ENCODE data around the gene GRPEL1.

GRPEL1 gene

DNA sequence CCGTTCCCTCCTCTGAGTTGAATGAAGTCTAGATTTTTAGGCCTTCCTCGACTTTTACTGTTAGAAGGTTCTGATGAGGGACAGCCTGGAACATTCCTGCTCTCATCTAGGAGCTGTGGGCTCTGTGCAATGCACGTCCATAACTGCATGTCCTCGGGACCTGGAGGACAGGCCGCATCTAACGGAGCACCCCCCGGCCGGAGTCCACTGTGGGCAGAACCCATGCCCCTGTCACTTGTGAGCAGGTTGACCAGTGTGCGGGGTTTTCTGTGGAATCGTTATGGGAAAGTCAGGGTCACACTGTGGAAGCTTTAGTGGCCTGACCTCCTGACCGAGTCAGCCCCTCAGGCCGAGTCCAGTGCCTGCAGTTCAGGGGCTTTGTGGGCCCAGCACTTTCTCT, 44.0 kb downstream of the GRPEL1 start:
- no peak for DNase-seq (ENCODE audit: low read depth)

DNA sequence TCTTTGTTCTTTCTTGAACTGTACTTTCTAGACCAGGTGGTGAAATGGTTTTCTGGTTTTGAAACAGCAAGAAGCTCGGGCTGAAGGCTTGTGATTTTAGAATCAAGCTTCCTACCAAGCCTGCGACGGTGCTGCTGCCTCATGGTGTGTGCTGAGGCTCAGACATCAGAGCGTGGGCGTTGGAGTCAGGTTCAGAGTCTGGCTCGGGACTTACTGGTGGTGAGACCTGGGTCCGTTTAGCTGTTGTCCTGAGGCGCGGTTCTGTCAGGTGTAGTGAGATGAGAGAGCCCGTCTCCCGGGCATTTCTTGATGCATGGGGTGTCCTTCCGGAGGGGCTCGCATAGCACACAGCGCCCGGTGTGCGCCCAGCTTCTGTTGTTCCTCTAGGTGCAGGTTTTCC, 44.4 kb downstream of the GRPEL1 start:
- no peak for DNase-seq (ENCODE audit: low read depth)

DNA sequence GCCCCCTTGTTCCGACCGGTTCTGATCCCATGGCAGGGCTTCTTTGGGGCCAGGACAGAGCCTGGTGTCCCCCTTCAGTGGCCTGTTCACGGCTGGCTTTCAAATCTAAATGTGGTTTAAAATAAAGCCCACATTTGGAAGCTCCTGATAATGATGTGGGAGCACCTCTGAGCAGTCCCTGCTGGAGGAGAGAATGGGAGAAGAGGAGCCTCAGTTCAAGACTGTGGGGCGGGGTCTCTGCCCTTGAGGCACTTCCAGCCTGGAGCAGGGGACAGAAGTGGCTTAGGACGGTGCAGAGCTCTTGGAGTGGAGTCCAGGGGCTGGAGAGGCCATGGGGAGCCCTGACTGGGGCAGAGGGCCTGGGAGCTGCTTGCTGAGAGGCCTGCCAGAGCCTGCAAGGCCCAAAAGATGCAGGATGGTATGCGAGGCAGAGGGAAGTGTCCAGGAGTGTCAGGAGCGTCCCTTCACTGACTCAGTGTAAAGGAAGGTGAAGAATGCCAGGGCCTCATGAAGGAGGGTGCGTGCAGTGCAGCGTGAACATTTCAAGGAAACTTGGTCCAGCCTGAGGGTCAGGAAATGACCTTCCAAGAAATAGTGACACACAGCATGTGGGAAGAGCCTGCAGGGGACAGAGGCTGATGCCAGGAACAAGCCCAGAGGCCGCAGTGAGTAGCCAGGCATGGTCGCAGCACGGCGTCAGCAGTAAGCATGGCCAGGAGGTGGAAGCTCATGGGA, 45.8 kb downstream of the GRPEL1 start:
- DNase-seq (ENCODE audit: low read depth) = no peak

DNA sequence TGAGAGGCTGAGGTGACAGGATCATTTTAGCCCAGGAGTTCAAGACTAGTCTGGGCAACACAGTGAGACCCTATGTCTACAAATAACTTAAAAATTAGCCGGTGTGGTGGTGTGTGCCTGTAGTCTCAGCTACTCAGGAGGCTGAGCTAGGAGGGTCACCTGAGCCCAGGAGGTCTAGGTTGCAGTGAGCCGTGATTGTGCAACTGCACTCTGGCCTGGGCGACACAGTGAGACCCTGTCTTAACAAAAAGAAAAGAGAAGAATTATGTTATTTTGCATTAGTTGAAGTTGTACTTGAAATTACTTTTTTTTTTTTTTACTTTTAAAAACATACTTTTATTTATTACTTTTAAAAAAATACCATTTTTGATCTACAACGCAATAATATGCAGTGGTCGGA, 46.5 kb downstream of the GRPEL1 start:
- no peak for DNase-seq (ENCODE audit: low read depth)

DNA sequence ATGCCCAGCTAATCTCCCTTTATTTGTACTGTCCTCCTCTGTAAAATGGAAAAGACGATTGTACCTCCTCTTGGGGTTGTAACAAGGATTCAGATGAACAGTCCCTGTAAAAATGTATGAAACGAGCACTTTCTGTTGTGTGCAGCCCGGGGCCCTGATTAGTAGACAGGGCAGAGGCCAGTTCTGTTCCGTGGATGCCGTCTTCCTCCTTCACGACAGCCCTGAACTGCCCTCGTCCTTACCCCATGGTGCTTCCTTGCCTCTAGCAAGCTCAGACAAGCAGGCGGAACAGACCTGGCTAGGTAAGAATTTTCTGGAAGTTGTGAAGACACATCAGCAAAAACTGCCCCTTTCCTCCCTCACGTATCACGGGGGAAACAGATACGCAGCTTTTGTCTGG, 47.0 kb downstream of the GRPEL1 start:
- DNase-seq (ENCODE audit: low read depth) = no peak

DNA sequence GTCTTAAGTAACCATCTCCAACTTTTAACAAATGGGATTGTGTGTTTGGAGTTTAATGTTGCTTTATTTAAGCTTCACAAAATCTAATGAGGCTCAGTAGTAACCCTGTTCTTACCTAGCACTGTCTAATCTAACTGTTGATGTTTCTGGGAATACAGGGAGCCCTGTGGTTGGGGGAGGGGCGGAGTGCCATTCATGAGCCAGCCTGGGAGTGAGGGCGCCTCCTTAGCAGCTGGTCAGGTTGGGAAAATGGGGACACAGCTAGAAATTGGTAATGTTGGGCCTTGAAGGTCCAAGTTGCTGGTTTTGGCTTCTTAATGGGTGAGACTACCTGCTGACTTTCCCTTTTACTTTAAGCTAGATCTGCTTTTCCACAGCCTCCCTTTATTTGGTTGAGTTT, 47.6 kb downstream of the GRPEL1 start:
- DNase-seq (ENCODE audit: low read depth) = no peak

DNA sequence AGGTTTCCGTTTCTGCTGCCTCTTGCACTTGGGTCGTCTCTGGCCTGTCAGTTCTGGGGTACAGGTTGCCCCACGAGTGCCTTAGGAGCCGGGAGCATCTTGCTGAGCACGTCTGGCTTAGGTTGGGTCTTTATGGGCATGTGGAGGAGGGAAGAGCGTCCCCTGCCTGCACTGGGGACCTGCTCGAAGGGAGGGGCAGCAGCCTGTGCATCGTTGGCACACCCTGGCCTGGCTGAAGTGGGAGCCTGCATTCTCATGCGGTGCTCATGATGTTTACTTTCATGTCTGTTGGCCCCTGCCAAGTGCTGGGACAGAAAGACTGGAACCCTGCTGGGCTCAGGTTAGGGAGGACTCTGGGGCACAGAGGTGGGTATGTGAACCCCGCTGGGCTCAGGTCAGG, 48.5 kb downstream of the GRPEL1 start:
- no peak for DNase-seq (ENCODE audit: low read depth)

DNA sequence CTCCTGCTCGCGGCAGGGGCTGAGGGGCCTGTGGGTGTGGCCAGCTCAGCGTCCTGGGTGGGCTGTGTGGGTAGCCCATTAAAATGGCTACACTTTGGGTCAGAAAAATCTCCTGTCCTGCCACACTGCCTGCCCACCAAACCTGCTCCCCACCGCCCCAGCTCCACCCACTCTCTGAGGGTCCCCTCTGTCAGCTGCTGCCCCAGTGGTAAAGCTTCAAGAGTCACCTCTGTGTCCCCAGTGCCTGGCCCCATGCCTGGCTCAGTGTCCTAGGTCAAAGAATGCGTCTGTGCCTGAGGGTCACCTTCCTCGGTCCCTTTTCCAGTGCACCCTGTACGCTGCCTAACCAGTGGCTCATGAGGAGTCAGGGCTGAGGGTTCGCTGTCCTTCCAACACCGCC, 49.6 kb downstream of the GRPEL1 start:
- DNase-seq (ENCODE audit: low read depth) = no peak

DNA sequence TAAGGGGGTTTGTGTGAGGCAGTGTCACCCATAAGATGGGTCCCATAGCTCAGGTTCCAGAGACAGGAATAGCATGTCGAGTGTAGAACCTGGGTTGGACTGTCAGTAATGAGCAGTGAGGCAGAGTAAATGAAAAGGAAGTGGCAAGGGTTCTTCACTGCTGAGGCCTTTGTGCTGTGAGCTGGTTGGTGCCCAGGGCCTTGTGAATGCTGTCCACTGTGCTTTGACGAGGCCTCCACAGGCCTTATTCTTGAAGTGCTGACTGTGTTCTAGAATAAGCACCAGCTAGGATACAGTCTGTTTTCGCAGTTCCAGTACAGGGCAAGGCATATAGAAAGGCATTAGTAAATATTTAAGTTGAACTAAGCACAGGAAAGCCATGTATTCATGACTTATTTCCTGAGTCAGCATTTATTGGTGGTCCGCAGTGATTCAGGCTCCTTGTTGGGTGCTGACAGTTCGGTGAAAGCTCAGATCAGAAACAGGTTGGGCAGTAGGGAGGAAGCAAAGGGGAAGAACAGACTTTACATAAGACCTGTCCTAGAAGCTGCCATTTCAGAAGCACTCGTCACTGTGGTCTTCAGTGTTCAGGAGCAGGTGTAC, 50.3 kb downstream of the GRPEL1 start:
- no peak for DNase-seq (ENCODE audit: low read depth)

DNA sequence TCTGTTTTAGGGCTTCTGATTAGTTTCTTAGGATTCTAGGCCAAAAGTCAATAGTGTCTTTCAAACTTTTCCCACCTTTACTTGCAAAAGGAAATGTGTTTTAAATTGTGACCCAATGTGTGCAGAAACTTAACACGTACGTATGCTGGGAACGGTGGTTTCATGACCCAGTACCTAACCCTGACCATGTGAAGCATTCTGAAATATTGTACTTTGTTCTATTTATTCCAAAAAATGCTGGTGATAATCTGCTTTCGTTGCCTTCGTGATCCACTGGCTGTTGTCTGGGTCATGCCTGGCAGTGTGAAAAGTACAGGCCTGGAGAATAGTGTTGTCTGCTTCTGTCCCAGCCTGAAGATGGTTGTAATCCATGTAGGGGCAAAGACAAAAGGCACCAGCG, 51.4 kb downstream of the GRPEL1 start:
- DNase-seq (ENCODE audit: low read depth) = no peak

DNA sequence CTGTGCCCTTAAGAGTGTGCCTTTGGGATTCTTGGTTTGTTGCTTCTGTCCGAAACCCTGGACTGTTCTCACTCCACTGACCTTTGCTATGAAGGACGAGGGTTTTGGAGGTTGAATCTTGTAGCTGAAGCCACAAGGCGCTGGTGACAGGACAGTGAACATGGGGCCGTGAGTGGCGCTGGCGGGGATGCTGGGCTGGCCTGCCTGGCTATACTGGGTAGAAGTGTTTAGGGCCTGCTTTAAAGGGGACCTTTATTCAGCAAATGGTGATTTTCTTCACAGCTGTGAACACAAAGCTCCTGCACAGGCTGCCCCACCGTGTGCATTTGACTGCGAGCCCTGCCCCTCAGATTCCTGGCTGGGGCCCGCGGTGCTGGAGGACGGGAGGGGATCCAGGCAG, 51.8 kb downstream of the GRPEL1 start:
- DNase-seq (ENCODE audit: low read depth) = no peak

DNA sequence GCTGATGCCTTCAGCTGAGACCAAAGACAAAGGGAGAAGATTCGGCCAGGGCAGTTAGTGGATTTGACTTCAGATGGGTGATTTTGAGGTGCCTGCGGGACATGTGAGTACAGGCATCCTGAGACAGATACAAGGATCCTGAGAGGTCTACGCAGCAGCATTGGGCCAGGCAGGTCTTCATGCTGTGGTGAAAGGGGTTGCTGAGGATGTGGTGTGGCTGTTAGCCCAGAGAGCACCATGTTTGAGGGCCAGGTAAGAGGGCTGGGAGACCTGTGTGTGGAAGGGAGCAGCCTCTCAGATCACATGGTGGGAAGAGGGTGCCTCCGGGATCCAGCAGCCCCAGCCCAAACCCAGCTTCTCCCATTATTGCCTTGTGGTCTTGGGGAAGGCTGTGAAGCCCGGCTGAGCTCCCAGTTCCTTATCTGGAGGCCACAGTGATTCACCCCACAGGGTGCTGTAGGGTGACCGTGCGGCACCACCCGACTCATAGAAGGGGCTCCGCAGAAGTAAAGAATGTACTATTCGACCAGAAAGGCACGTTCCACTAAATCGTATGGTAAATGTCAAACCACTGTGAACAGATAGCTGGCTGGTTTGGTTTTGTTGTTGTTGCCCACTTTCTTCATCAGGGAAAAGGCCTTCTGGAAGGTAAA, 52.4 kb downstream of the GRPEL1 start:
- DNase-seq (ENCODE audit: low read depth) = no peak

DNA sequence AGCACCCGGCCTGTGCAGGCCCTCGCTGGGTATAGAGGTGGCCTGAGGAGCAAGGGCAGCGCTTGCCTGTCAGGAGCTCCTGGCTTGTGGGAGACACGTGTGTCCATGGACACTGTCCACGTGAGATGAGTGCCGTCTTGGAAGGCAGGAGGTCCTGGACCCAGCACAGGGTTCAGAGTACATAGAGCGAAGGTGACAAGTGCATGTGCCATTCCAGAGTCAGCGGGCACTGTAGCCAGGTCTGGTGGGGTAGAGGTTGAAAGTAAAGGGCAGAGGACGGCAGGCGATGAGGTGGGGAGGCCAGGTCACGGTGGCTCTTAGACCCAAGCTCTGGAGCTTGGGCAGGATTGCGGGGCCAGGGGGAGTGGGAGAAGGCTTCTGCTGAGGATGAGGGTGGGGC, 53.0 kb downstream of the GRPEL1 start:
- no peak for DNase-seq (ENCODE audit: low read depth)

DNA sequence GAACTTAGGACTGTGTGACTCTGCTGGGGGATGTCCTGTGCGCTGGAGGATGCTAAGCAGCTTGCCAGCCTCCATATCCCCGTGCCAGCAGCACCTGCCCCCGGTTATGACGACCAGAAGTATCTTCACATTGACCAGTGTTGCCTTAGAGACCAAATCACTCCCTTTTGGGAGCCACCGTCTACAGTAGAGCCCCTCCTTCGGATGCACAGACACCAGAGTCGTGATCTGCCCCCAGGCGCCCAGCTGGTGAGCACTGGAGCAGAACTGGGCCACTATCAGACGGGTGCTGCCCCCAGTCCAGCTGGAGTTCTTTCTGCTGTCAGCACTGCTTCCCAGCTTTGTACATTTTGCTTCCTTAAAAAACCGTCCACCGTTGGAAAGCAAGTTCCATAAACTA, 54.7 kb downstream of the GRPEL1 start:
- no peak for DNase-seq (ENCODE audit: low read depth)

DNA sequence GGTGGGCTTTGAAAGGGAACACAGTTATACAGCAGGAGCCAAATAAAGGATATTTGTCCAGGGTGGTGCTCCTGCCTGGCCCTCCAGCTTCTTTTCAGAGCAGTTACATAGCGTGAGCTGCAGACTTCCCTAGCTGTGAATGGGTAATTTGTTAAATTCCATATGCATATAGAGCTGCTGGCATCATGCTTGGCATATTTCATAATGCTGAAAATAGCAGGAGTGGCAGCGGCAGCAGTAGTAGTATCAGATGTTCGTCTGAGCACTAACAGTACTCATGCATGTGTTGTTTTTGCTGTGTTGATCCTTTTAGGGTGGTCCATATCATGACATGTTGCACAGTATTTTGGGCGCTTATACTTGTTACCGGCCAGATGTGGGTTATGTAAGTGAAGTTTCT, 58.3 kb downstream of the GRPEL1 start:
- DNase-seq (ENCODE audit: low read depth) = no peak
